8988T (cell line): ENCODE measurements around the gene CTNND2.
"Not testable (repeated sequence)": the region's sequence is repeated elsewhere in the genome, so short reads cannot be mapped to it uniquely, and the experiment has no call there.

Source experiments
- DNase-seq: peaks from one replicate; pipeline ENCODE4 v3.0.0; 2011

The CTNND2 gene

GRCh38 chr5:11656916-11657315, 247.3 kb downstream of the CTNND2 start:
- no peak for DNase-seq

- no peak for DNase-seq
These were observed 248.6 kb downstream of the CTNND2 start for GRCh38 chr5:11655681-11656080.

- no peak for DNase-seq
These were observed 253.3 kb downstream of the CTNND2 start for GRCh38 chr5:11650936-11651335.

GRCh38 chr5:11646141-11646540, 258.1 kb downstream of the CTNND2 start:
- DNase-seq = no peak

GRCh38 chr5:11642438-11642837, 261.8 kb downstream of the CTNND2 start:
- no peak for DNase-seq

GRCh38 chr5:11640158-11640873, 263.9 kb downstream of the CTNND2 start:
- DNase-seq = no peak

- no peak for DNase-seq
These were observed 281.5 kb downstream of the CTNND2 start for GRCh38 chr5:11622785-11623184.

GRCh38 chr5:11620172-11620571, 284.1 kb downstream of the CTNND2 start:
- no peak for DNase-seq

- no peak for DNase-seq
These were observed 284.8 kb downstream of the CTNND2 start for GRCh38 chr5:11619339-11620024.

- no peak for DNase-seq
These were observed 287.2 kb downstream of the CTNND2 start for GRCh38 chr5:11617080-11617479.

GRCh38 chr5:11616624-11617023, 287.6 kb downstream of the CTNND2 start:
- not testable (repeated sequence) for DNase-seq

GRCh38 chr5:11611011-11611410, 293.2 kb downstream of the CTNND2 start:
- no peak for DNase-seq

- no peak for DNase-seq
These were observed 294.5 kb downstream of the CTNND2 start for GRCh38 chr5:11609570-11610303.

- no peak for DNase-seq
These were observed 295.7 kb downstream of the CTNND2 start for GRCh38 chr5:11608530-11608929.

GRCh38 chr5:11607944-11608483, 296.2 kb downstream of the CTNND2 start:
- no peak for DNase-seq

- DNase-seq = no peak
These were observed 301.9 kb downstream of the CTNND2 start for GRCh38 chr5:11602298-11602697.

GRCh38 chr5:11599499-11599898, 304.7 kb downstream of the CTNND2 start:
- no peak for DNase-seq

- no peak for DNase-seq
These were observed 307.6 kb downstream of the CTNND2 start for GRCh38 chr5:11596657-11597071.

- no peak for DNase-seq
These were observed 308.1 kb downstream of the CTNND2 start for GRCh38 chr5:11596185-11596584.

GRCh38 chr5:11595045-11595444, 309.2 kb downstream of the CTNND2 start:
- no peak for DNase-seq

- DNase-seq = no peak
These were observed 310.2 kb downstream of the CTNND2 start for GRCh38 chr5:11594021-11594420.

GRCh38 chr5:11590475-11590874, 313.8 kb downstream of the CTNND2 start:
- DNase-seq = no peak

- no peak for DNase-seq
These were observed 315.4 kb downstream of the CTNND2 start for GRCh38 chr5:11588803-11589202.

- DNase-seq = no peak
These were observed 320.2 kb downstream of the CTNND2 start for GRCh38 chr5:11584017-11584416.
